Mucosa of rectum (tissue), 2 donors: Measurements from ENCODE around the gene RTP3.
"Not testable (repeated sequence)": the region's sequence is repeated elsewhere in the genome, so short reads cannot be mapped to it uniquely, and the experiment has no call there.

Experiments used
- H3K27ac ChIP-seq, 2 donors: one replicate each; pipeline ENCODE4 v1.7.0; 2013; ENCODE audit warnings: inconsistent platforms in 2 of 2, low read depth in 2 of 2, low read length in 2 of 2
- H3K27me3 ChIP-seq, 2 donors: one replicate each; pipeline ENCODE4 v1.7.0; 2013; ENCODE audit warnings: low read length in 2 of 2; ENCODE audit not compliant: control insufficient read depth in 2 of 2, insufficient read depth in 2 of 2
- H3K36me3 ChIP-seq, 2 donors: one replicate each; pipeline ENCODE4 v1.7.0; 2013; ENCODE audit warnings: low read length in 2 of 2; ENCODE audit not compliant: control insufficient read depth in 2 of 2, insufficient read depth in 2 of 2
- H3K4me1 ChIP-seq, 2 donors: one replicate each; pipeline ENCODE4 v1.7.0; 2013; ENCODE audit warnings: low read length in 2 of 2, mild to moderate bottlenecking in 1 of 2; ENCODE audit not compliant: control insufficient read depth in 2 of 2, insufficient read depth in 2 of 2
- H3K4me3 ChIP-seq, 2 donors: one replicate each; pipeline ENCODE4 v1.7.0; 2013; ENCODE audit warnings: low read length in 2 of 2
- H3K9ac ChIP-seq, 2 donors: one replicate each; pipeline ENCODE4 v1.7.0; 2013; ENCODE audit warnings: low read length in 2 of 2, low read depth in 1 of 2, mild to moderate bottlenecking in 1 of 2
- H3K9me3 ChIP-seq, 2 donors: one replicate each; pipeline ENCODE4 v1.7.0; 2013; ENCODE audit warnings: low read length in 2 of 2; ENCODE audit not compliant: control insufficient read depth in 2 of 2
- donor health status: healthy.
- donor health status: Normal muscosa, but diverticular disease.

RTP3 gene

GRCh38 chr3:46542344-46542743 is 44.6 kb downstream of the RTP3 start:
- Histone ChIP-seq H3K4me3 (no peak overlapping the region), H3K36me3 (no peaks in the 10 kb centered on the region), H3K9me3 (no peaks in the 10 kb centered on the region), H3K9ac (no peak overlapping the region), H3K4me1 (peaks cover 0 to 5% of the 10 kb centered on the region in 2 donors), H3K27me3 (no peaks in the 10 kb centered on the region), H3K27ac (no peak overlapping the region)

- Histone ChIP-seq H3K27me3 (no peaks in the 10 kb centered on the region), H3K4me1 (peaks cover 0 to 5% of the 10 kb centered on the region in 2 donors), H3K27ac (no peak overlapping the region), H3K9ac (no peak overlapping the region), H3K9me3 (no peaks in the 10 kb centered on the region), H3K36me3 (no peaks in the 10 kb centered on the region), H3K4me3 (no peak overlapping the region)
These were observed 45.0 kb downstream of the RTP3 start for GRCh38 chr3:46542801-46543201.

- no peaks in the 10 kb centered on the region for H3K36me3 ChIP-seq
- no peaks in the 10 kb centered on the region for H3K27me3 ChIP-seq
These were observed 47.2 kb downstream of the RTP3 start for GRCh38 chr3:46544771-46545503.

GRCh38 chr3:46545818-46546630 is 48.2 kb downstream of the RTP3 start:
- no peaks in the 10 kb centered on the region for H3K36me3 ChIP-seq
- H3K9ac ChIP-seq: no peak overlapping the region
- no peak overlapping the region for H3K4me3 ChIP-seq
- H3K27ac ChIP-seq: peak overlapping the region in 1 of 2 donors; percentile 32
- H3K4me1 ChIP-seq: no peaks in the 10 kb centered on the region
- H3K27me3 ChIP-seq: no peaks in the 10 kb centered on the region
- no peaks in the 10 kb centered on the region for H3K9me3 ChIP-seq

More at GRCh38 chr3:46544771-46545503, 47.2 kb downstream of the RTP3 start:
- Histone ChIP-seq H3K27ac (no peak overlapping the region), H3K9ac (no peak overlapping the region), H3K9me3 (no peaks in the 10 kb centered on the region), H3K4me3 (no peak overlapping the region), H3K4me1 (peaks cover 0 to under 1% of the 10 kb centered on the region in 2 donors)

- Histone ChIP-seq H3K27ac (peak overlapping the region in 1 of 2 donors; percentile 38), H3K4me1 (no peaks in the 10 kb centered on the region), H3K4me3 (no peak overlapping the region), H3K9ac (no peak overlapping the region), H3K9me3 (no peaks in the 10 kb centered on the region), H3K27me3 (no peaks in the 10 kb centered on the region), H3K36me3 (no peaks in the 10 kb centered on the region)
These were observed 49.2 kb downstream of the RTP3 start for GRCh38 chr3:46546896-46547440.

- H3K27ac ChIP-seq, H3K4me3 ChIP-seq, H3K36me3 ChIP-seq, H3K9ac ChIP-seq, H3K27me3 ChIP-seq, H3K4me1 ChIP-seq, H3K9me3 ChIP-seq: not testable (repeated sequence)
These were observed 50.8 kb downstream of the RTP3 start for GRCh38 chr3:46548611-46549010.

- Histone ChIP-seq H3K9ac (no peak overlapping the region), H3K9me3 (no peaks in the 10 kb centered on the region), H3K4me1 (no peaks in the 10 kb centered on the region), H3K36me3 (no peaks in the 10 kb centered on the region), H3K4me3 (no peak overlapping the region), H3K27me3 (no peaks in the 10 kb centered on the region), H3K27ac (no peak overlapping the region)
These were observed 51.7 kb downstream of the RTP3 start for GRCh38 chr3:46549408-46549904.

GRCh38 chr3:46549989-46550388 is 52.2 kb downstream of the RTP3 start:
- no peak overlapping the region for H3K9ac ChIP-seq
- no peaks in the 10 kb centered on the region for H3K36me3 ChIP-seq
- no peak overlapping the region for H3K4me3 ChIP-seq
- H3K4me1 ChIP-seq: no peaks in the 10 kb centered on the region
- H3K27me3 ChIP-seq: no peaks in the 10 kb centered on the region
- no peak overlapping the region for H3K27ac ChIP-seq
- no peaks in the 10 kb centered on the region for H3K9me3 ChIP-seq
